ENCODE results near the gene PPT2. TPM values are rescaled to one million over a fixed set of nuclear protein-coding genes. Genes with fewer than 3 reads are reported as not detected.

Gene PPT2
- total and polyA plus RNA-seq, 2 of the 13 experiments (the other 11 are each of a cell fraction or from before 2014, with no cell fraction given) = 39.2 to 61.8 TPM

DNA sequence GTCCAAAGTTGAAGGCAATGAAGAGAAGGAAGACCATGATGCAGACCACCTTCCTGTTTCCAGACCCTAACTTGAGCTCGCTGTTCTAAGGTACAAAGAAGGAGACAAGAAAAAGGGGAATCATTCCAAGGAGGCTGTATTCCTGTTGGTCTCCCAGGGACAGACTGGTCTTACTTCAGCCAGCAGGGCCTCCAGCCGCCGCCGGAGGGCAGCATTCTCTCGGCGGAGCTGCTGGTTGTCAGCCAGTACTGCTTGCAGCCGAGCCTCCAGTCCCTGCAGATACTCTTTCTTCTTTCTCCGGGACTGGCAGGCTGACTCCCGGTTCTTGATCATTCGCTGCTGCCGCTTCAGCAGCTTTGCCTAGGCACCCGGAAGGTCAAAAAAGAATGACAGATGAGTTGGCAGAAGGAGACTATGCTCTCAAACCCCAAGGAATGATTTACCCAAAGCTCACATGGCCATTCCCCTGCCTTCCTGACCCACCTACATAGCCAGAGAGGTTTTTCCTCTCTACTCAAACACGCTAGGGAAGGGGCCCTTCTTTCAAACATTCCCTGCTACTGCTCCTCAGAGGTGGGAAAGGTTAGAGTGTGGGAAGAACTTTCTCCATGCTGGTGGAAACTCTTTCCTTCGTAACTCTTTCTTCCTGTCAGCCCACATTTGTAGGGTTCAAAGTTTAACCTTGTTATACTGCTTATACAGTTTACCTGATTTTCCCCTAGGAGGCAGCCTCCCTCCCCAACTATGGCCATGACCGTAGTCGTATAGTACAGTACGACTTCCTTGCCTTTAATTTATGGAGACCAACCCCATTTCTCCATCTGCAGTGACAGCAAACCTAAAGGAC lies 34.9 kb upstream of the PPT2 start (continued):
- TF ChIP-seq ZNF280D (CRISPR knock-in tag; IDR thresholded peaks at IDR 0.05) (no peak), ZNF430 (CRISPR knock-in tag; IDR thresholded peaks at IDR 0.05) (peak; percentile 49; the same call in 1 of the 2 replicates), XRCC5 (optimal IDR thresholded peaks at IDR 0.05; ENCODE audit: low read length) (peak; percentile 87), PHF20 (CRISPR knock-in tag; IDR thresholded peaks at IDR 0.05) (peak; percentile 17; the same call in 1 of the 2 replicates), HNF4A (CRISPR knock-in tag; IDR thresholded peaks at IDR 0.05) (peak; percentile 86), KDM5A (IDR thresholded peaks at IDR 0.05; ENCODE audit: borderline replicate concordance, low read length) (no peak; the same call in 1 of the 2 replicates), HOXA3 (CRISPR knock-in tag; IDR thresholded peaks at IDR 0.05) (peak; percentile 56), ZNF614 (CRISPR knock-in tag; IDR thresholded peaks at IDR 0.05; ENCODE audit: borderline replicate concordance) (peak; percentile 77; the same call in 1 of the 2 replicates), SMC3 (IDR thresholded peaks at IDR 0.05; ENCODE audit: low read length) (peak; percentile 79), ZNF12 (CRISPR knock-in tag; IDR thresholded peaks at IDR 0.05) (0 out of 2 replicates have a peak, but pooled peaks have one; percentile 33), FOXA3 (CRISPR knock-in tag; IDR thresholded peaks at IDR 0.05) (no peak), PHF21A (CRISPR knock-in tag; IDR thresholded peaks at IDR 0.05) (no peak), ZNF256 (CRISPR knock-in tag; conservative IDR thresholded peaks at IDR 0.05) (peak; percentile 89; the same call in 1 of the 2 replicates), HOXA5 (CRISPR knock-in tag; IDR thresholded peaks at IDR 0.05) (peak; percentile 93), CHD4 (IDR thresholded peaks at IDR 0.05; ENCODE audit: borderline replicate concordance, low read length) (no peak), NCOR1 (IDR thresholded peaks at IDR 0.05; ENCODE audit: borderline replicate concordance, low read length) (peak; percentile 88), ZNF180 (CRISPR knock-in tag; IDR thresholded peaks at IDR 0.05; ENCODE audit: borderline replicate concordance, low read depth) (no peak)
- TF ChIP-seq, protein P1, sequence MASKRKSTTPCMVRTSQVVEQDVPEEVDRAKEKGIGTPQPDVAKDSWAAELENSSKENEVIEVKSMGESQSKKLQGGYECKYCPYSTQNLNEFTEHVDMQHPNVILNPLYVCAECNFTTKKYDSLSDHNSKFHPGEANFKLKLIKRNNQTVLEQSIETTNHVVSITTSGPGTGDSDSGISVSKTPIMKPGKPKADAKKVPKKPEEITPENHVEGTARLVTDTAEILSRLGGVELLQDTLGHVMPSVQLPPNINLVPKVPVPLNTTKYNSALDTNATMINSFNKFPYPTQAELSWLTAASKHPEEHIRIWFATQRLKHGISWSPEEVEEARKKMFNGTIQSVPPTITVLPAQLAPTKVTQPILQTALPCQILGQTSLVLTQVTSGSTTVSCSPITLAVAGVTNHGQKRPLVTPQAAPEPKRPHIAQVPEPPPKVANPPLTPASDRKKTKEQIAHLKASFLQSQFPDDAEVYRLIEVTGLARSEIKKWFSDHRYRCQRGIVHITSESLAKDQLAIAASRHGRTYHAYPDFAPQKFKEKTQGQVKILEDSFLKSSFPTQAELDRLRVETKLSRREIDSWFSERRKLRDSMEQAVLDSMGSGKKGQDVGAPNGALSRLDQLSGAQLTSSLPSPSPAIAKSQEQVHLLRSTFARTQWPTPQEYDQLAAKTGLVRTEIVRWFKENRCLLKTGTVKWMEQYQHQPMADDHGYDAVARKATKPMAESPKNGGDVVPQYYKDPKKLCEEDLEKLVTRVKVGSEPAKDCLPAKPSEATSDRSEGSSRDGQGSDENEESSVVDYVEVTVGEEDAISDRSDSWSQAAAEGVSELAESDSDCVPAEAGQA (IDR thresholded peaks at IDR 0.05; ENCODE audit: low read depth) = no peak
- TF ChIP-seq, protein P1 (CRISPR knock-in tag; IDR thresholded peaks at IDR 0.05; ENCODE audit: borderline replicate concordance) = peak; percentile 85; the same call in 1 of the 2 replicates
